Stimulated activated CD4-positive, alpha-beta T cell treated with anti-CD3 and anti-CD28 coated beads, Interleukin-4, amount 100 ng/mL, for 1 hour (primary cell): ENCODE data around the gene C1orf198.

Source experiments
- DNase-seq: peaks from one replicate; pipeline ENCODE4 v3.0.0-alpha.2; 2020

Gene C1orf198

GRCh38 chr1:230828421-230828820 is 39.9 kb downstream of the C1orf198 start:
- DNase-seq, result no peak

DNA sequence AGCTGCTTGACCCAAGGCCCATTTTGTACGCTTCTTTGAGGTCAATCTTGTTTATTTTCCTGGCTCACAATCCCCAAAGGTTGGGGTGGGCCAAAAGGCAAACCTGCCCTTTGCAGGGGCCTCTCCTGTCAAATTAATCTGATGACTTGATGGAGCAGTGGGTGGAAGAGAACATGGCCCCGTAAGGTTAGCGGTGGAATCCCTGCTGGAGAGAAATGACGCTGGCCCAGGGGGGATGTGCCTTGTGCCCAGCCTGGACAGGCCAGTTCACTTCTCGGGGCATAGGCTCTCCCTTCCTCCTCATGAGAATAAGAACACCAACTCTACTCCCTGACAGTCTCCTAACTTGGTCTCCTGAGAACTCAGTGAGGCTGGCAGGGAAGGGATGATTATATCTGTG is 40.5 kb downstream of the C1orf198 start:
- no peak for DNase-seq

DNA sequence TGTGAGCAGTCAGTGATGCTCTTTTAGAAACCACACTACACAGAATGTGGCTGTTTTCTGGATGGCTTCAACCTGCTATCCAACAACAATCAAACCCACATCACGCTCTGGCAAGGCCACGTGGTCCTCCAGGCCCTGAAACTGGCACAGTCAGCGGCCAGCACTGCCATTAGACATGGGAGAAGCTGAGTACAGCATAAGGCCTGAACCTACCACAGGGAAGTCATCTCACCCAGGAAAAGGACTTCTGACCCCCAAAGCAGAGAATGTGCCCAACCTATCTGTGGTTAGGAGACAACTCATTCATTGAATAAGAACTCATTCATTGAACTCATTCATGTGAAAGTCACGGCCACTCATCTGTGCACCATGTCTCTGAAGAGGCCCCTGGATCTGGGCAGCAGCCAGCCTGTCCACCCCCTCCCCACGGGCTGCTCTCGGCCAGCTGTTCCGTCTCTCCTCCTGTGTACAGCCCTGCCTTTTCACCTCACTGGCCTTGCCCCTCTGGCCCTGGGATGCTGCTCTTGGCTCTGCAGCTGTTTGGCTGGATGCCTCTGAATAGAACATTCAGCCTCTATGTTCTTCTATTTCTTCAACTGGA is 41.1 kb downstream of the C1orf198 start:
- DNase-seq, result no peak

DNA sequence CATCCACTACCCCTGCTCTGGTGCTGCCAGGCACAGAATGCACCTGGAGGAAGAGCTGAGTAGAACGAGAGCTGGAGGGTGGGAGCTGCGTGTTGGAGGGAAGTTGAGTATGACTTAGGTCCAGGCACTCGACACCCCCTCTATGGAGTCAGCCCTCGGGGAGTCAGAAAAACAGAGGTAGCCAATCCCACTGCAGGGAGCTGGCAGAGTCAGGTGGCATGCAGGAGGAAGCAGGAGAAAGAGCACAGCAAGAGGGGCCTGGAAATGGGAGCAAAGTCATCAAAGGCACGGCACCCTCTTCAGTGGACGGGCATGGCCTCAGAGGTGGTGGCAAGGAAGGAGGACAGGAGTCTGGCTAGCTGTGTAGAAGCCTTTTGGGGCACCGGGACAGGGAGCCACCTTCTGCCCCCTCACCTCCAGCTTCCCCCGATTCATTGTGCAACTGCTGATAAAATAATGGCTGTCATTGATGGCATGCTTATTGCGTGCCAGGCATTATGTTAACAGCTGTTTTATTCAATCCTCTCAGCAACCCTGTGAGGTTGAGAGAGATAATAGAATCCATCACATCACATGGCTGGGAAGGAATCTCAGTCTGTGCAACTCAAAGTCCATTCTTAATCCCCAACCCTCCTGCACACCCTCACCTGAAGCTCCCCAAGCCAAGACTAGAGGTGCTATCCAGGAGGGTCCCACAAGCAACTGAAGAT is 42.0 kb downstream of the C1orf198 start:
- DNase-seq, result no peak

DNA sequence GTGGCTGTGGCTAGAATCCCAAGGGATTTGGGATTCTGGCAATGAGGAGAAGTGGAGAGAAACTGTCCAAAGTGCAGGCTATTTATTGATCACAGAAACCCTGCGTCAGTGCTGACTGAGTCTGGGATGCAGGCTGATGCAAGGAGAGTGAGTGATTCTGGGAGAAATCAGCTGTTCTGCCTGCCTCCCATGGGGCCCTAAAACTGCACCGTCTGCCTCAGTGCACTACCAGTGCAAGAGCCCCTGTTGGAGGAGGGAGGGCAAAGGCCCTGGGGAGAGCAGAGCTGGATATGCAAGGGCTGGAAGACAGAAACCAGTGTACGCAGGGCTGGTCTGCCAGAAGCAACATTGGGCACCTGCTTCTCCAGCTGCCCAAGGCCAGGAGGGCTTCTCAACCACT is 42.6 kb downstream of the C1orf198 start:
- DNase-seq, result no peak

DNA sequence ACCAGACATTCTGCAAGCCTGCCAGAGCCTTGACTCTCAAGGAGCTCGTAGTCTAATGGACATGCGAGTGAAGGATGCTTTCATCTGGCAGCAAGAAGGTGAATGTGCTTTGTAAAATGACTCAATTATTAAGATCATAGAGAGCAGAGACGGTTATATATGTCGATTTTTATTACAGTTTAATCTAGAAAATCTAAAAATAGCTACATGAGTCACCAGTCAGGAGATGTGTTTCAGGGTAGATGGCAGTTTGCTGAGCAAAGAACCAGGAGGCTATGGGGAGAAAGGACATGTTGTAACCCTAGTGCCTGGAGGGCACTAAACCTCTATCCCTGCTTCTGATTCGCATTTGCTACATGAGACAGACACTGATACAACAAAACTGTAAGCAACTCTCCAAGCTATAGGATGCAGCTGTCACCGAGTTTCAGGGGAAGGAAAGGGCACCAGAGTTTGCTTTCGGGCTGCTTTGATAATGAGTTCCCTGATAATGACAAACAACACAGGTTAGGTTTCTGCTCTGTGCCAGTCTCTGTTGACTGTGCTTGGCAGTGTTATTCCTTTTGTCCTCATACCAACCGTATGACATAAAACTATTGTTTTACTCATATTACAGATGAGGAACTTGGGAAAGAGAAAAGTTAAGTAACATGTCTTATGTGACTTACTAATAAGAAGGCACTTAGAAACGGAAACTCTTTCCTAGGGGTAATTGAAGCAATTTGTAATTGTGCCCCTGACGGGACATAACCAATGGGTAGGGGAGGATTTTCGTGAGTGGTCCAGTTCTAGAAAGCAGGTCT is 43.2 kb downstream of the C1orf198 start:
- no peak for DNase-seq

DNA sequence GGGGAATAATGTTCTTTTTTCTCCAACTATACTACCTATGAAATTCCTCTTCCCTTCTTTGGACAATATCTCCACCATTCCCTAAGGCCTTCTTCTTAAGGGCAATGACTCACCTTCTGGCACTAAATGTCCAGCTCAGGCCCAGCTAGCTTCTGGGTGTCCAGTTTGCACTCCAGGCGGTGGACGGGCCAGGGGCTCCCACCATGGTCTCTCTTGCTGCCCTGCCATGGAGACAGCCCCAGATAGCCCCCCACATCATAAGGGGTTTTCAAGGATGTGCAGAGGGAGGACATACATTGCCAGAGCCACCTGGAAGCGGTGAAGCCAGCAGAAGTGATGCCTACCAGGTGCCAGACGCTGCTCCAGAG is 43.8 kb downstream of the C1orf198 start:
- no peak for DNase-seq

DNA sequence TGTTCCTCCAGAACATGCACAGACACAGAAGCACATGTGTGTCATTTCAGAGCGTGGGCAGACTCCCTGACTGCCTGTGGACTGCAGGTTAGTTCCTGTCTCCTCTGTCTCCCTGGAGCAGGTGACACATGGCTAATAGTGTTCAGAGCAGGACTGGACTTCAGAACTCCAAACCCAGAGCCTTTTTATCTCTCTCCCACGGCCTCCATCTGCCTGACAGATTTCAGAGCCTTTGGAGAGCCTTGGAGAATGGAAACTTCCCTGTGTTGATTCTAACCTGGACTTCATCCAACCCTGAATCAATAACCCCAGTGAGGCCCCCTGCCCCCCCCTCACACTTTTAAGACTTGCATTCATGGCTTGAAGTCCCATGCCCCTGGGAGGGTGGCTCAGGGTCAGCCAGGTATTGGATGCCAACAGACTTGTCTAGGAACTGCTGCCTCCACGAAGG is 44.4 kb downstream of the C1orf198 start:
- no peak for DNase-seq

DNA sequence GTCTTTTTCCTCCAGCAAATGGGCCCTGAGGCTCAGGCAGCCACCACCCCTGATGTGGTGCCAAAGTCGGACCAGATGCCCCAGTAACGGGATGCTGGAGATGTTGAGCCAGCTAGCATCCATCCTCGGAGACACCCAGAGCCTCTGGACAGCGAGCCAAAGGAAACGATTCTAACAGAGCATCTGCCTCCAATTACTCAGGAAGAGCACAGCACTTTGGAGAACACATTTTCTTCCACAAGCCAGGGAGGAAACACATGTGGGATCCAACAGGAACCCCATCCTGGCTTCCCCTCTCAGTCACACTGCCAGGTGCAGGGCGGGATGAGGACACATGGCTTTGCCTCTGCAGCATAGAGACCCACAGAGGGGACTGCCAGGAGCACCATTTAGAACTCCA is 44.9 kb downstream of the C1orf198 start:
- no peak for DNase-seq

DNA sequence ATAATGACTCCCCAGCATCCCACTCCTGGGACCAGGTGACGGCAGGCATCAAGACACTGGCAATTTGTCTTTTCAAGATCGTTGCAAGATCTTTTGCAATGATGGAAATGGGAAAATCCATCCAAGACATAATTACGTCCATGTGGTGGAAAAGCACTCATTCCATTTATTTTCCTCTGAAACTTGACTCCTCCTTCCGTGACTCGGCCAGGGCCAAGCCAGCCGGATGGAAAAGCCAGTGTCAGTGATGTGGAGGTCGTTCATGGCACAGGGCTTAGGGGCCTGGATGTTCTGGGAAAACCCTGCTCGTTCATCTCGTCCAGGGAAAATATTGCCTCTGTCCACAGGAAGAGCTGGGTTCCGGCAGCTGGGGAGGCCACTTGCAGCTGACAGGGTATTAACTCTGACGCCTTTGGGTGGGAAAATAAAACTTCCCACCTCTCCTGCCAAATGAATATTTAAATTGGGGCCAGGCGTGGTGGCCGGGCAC is 46.2 kb downstream of the C1orf198 start:
- no peak for DNase-seq

DNA sequence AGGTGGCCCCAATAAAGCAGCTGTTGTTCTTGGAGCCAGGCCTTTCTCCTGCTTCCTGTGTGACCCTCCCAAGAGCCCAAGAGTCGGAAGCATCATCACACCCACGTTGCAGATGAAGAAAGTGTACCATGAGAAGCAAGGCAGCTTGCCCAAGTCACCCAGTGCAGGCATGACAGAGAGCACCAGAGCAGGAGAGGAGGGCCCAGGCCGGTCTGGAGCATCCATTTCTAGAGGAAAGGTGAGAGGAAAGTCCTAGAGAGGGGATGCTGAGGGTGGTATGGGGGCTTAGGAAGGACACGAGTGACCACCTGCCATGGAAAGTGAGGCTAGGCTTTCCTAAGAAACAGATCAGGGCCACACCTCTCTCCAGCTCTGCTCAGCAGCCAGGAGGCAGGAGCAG is 47.0 kb downstream of the C1orf198 start:
- no peak for DNase-seq

GRCh38 chr1:230820568-230820967 is 47.8 kb downstream of the C1orf198 start:
- no peak for DNase-seq

DNA sequence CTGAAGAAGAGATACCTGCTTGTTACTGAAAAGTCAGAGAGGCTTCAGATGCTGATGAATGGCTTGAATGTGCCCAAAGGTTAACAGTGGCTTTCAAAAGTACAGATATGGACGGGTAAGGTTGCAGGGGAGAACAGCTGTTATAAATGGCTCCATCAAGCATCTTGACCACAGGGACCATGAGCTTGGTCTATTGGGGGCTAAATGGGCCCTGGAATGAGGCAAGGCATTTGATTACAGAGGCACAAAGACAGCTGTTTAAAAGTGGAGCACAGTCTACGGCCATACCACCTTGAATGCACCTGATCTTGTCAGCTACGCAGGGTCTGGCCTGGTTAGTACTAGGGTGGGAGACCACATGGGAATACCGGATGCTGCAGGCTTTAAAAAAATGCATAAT is 48.3 kb downstream of the C1orf198 start:
- DNase-seq, result no peak

DNA sequence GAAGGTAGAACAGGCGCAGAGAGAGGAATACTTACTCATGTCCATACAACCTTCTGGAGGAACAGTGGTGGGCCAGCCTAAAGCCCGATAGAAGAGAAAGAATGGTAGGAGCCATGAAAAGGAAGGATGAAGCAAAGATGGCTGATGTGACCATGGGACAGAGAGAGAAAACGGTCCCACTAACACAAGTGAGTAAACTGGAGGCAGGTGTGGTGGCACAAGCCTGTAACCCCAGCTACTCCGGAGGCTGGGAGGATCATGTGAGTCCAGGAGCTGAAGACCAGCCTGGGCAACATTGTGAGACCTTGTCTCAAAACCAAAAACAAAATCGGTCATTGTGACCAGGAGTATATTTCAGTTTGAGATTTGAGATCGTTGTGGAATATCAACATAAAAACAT is 49.4 kb downstream of the C1orf198 start:
- no peak for DNase-seq

DNA sequence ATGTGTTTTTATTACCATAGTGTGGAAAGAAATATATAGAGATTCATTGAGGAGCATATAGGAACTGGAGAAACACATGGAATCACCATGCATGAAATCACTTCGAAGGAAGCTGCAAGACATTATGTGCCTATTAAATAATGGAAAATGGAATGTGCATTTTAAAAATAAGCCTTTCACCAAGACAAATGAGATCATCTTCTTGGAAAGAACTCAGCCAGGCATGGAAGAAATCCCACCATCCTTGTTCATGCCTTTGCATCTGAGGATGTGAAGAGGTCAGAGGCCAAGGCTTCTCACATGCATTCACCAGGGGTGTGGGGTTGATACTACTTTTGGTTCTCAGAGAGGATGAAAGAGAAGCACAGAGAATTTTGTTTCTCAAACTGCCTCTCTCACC is 50.0 kb downstream of the C1orf198 start:
- no peak for DNase-seq

GRCh38 chr1:230816018-230816417 is 52.3 kb downstream of the C1orf198 start:
- DNase-seq, result no peak

- no peak for DNase-seq
Measured at GRCh38 chr1:230814949-230815692, 53.2 kb downstream of the C1orf198 start.

DNA sequence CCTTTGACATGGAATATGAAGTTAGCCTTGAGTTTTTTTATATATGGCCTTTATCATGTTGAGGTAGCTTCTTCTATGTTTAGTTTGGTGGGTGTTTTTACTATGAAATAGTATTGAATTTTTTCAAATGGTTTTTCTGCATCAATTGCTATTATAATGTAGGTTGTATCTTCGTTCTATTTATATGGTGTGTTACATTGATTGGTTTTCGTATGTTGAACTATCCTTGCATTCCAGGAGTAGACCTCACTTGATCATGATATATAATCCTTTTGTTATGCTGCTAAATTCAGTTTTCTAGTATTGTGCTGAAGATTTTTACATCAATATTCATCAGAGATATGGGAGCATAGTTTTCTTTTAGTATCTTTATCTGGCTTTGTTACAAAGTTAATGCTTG is 55.8 kb downstream of the C1orf198 start:
- no peak for DNase-seq

DNA sequence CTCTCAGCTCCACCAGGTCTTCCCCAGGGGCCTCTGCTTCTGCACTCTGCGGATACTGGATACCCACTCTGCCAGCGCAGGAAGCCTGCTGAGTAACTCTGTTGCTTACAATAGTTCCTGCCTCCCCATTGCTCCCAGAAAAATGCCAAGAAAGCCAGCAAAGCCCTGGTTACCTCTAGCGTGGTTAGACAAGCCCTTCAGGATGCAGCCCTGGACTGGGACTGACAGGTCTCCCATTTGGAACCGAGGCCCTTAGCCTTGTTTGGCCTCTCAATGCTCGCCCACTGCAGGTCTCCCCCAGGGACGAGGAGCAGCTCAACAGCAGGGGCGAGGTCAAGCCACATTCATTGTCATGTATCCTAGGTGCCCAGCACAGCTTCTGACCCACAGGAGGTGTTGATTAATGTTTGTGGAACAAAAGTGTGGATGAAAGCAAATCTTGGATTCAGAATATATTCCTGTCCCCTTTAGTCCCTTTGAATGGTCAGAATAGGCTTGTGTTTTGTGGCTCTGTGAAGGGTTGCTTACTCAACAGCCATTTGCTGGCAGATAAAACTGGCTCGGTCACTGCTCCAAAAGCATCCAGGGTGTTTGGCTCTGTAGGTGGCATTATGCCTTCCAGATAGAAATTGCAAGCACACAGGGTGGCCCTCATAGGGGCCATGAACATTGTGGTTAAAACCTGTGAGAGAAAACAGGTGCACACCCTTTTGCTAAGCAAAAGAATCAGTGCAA is 58.9 kb downstream of the C1orf198 start:
- no peak for DNase-seq

GRCh38 chr1:230808281-230808872 is 59.9 kb downstream of the C1orf198 start:
- no peak for DNase-seq

DNA sequence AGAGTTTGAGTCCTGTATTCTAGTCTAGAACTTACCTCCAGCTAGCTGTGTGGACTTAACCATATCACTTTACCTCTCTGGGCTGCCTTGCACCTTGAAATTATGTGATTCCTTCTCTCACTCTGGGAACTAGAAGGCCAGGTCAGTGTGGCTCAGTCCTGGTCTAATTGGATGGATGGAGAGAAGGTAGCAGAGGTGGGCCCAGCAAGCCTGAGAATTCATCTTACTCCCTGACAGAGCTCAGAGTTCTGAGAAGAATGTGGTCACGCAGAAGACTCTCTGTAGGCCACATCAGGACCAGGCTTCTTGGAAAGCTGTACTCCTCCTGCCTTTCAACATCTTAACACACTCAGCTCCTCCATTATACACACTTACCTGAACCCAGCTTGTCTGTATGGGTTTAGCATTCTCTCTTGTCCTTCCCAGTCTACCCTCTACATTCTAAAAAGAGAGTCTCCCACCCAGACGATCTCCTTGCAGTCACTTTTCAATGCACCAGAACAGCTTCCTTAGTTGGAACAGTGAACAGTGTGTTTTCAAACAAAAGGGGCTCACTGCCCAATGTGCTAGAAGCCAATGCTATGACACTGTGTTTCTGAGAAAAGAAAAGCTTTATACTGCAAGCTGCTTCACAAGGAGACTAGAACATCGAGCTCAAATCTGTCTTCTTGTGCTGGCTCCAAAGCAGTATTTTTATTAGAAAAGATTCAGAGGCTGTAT is 60.6 kb downstream of the C1orf198 start:
- no peak for DNase-seq
